Loucy (cell line): ENCODE measurements around the gene PAQR9.

ENCODE experiments used
- H2AFZ ChIP-seq: fragments of 200-600 bp; sonication (generic); 2 replicates; pipeline ENCODE4 v1.6.0; 2016; ENCODE audit warnings: antibody characterized with exemption, mild to moderate bottlenecking, low read length, moderate library complexity
- H3F3A ChIP-seq: fragments of 200-600 bp; 2 replicates; pipeline ENCODE4 v1.6.0; 2016; ENCODE audit warnings: antibody characterized with exemption, low read depth, mild to moderate bottlenecking
- H3K27me3 ChIP-seq: fragments of 200-600 bp; sonication (generic); 2 replicates; pipeline ENCODE4 v1.6.1; 2014; ENCODE audit warnings: low read length, mild to moderate bottlenecking; ENCODE audit not compliant: insufficient read depth, poor library complexity, severe bottlenecking
- H3K36me3 ChIP-seq: fragments of 200-600 bp; sonication (generic); 2 replicates; pipeline ENCODE4 v1.6.1; 2016; ENCODE audit warnings: low read length; ENCODE audit not compliant: insufficient read depth
- H3K4me1 ChIP-seq: fragments of 200-600 bp; sonication (generic); 2 replicates; pipeline ENCODE4 v1.5.1; 2014; ENCODE audit warnings: low read length, mild to moderate bottlenecking; ENCODE audit not compliant: insufficient read depth, poor library complexity, severe bottlenecking
- H3K4me2 ChIP-seq: fragments of 200-600 bp; sonication (generic); 2 replicates; pipeline ENCODE4 v1.6.0; 2014; ENCODE audit warnings: antibody characterized with exemption, low read length, low read depth, mild to moderate bottlenecking; ENCODE audit not compliant: poor library complexity, severe bottlenecking
- H3K4me3 ChIP-seq: fragments of 200-600 bp; sonication (generic); 2 replicates; pipeline ENCODE4 v1.5.1; 2014; ENCODE audit warnings: low read length, mild to moderate bottlenecking, mixed read lengths; ENCODE audit not compliant: poor library complexity, severe bottlenecking
- H3K79me2 ChIP-seq: fragments of 200-600 bp; sonication (generic); 2 replicates; pipeline ENCODE4 v1.6.1; 2014; ENCODE audit warnings: low read length; ENCODE audit not compliant: insufficient read depth
- H3K9ac ChIP-seq: fragments of 200-600 bp; sonication (generic); 2 replicates; pipeline ENCODE4 v1.6.0; 2014; ENCODE audit warnings: mild to moderate bottlenecking, low read depth, low read length, moderate library complexity; ENCODE audit not compliant: poor library complexity, severe bottlenecking
- H3K9me2 ChIP-seq: fragments of 200-600 bp; sonication (generic); replicated peaks from 2 replicates; pipeline ENCODE4 v1.6.1; 2016; ENCODE audit warnings: low read depth, low read length, mixed read lengths
- H3K9me3 ChIP-seq: fragments of 200-600 bp; sonication (generic); 2 replicates; pipeline ENCODE4 v1.6.1; 2014; ENCODE audit warnings: mild to moderate bottlenecking, antibody characterized with exemption, low read length, low read depth; ENCODE audit not compliant: insufficient read depth
- H4K20me1 ChIP-seq: fragments of 200-600 bp; sonication (generic); 2 replicates; pipeline ENCODE4 v1.6.0; 2014; ENCODE audit warnings: antibody characterized with exemption, low read length, mild to moderate bottlenecking; ENCODE audit not compliant: insufficient read depth, poor library complexity, severe bottlenecking
- CTCF ChIP-seq: fragments of 200-600 bp; sonication (generic); conservative IDR thresholded peaks from 2 replicates; pipeline ENCODE4 v1.5.1; 2014; ENCODE audit warnings: mild to moderate bottlenecking, antibody characterized with exemption, low read length
- EZH2phosphoT487 ChIP-seq: fragments of 200-600 bp; IDR thresholded peaks from 2 replicates; pipeline ENCODE4 v1.6.1; 2018; ENCODE audit warnings: antibody characterized with exemption, mild to moderate bottlenecking, moderate library complexity, borderline replicate concordance

Gene PAQR9

GRCh38 chr3:143004823-143005222 lies 41.3 kb upstream of the PAQR9 start:
- H2AFZ ChIP-seq: no peak overlapping the region
- H4K20me1 ChIP-seq: peaks cover 69% of the 10 kb centered on the region
- no peaks in the 10 kb centered on the region for H3F3A ChIP-seq
- peak overlapping the region; percentile 85 for H3K4me3 ChIP-seq
- peaks cover 93% of the 10 kb centered on the region for H3K79me2 ChIP-seq
- no peaks in the 10 kb centered on the region for H3K9me2 ChIP-seq
- peaks cover 37% of the 10 kb centered on the region for H3K4me1 ChIP-seq
- H3K9ac ChIP-seq: peak overlapping the region; percentile 36
- TF ChIP-seq CTCF (no peak), EZH2phosphoT487 (no peak)
- H3K36me3 ChIP-seq: no peaks in the 10 kb centered on the region
- H3K27me3 ChIP-seq: no peaks in the 10 kb centered on the region
- peak overlapping the region; percentile 87 for H3K4me2 ChIP-seq
- no peaks in the 10 kb centered on the region for H3K9me3 ChIP-seq

GRCh38 chr3:143002727-143003126 lies 39.3 kb upstream of the PAQR9 start:
- Histone ChIP-seq H3K4me1 (peaks cover 32% of the 10 kb centered on the region), H3K9ac (peak overlapping the region; percentile 89), H3F3A (no peaks in the 10 kb centered on the region), H3K4me3 (peak overlapping the region; percentile 85), H4K20me1 (peaks cover 49% of the 10 kb centered on the region), H3K9me2 (no peaks in the 10 kb centered on the region), H3K36me3 (no peaks in the 10 kb centered on the region), H3K27me3 (no peaks in the 10 kb centered on the region), H3K79me2 (peaks cover 72% of the 10 kb centered on the region), H2AFZ (no peak overlapping the region), H3K4me2 (peak overlapping the region; percentile 87), H3K9me3 (no peaks in the 10 kb centered on the region)
- TF ChIP-seq EZH2phosphoT487 (no peak), CTCF (no peak)

GRCh38 chr3:143002083-143002712 lies 38.7 kb upstream of the PAQR9 start:
- no peak for TF ChIP-seq CTCF
- TF ChIP-seq EZH2phosphoT487: no peak

More at GRCh38 chr3:143002083-143002712, 38.7 kb upstream of the PAQR9 start:
- Histone ChIP-seq H3K9me2 (no peaks in the 10 kb centered on the region), H3K4me3 (peak overlapping the region; percentile 85), H3K36me3 (no peaks in the 10 kb centered on the region), H3K79me2 (peaks cover 66% of the 10 kb centered on the region), H3K9ac (peak overlapping the region; percentile 89), H3F3A (no peaks in the 10 kb centered on the region), H3K4me2 (peak overlapping the region; percentile 87), H3K27me3 (no peaks in the 10 kb centered on the region), H2AFZ (peak overlapping the region; percentile 90), H3K4me1 (peaks cover 29% of the 10 kb centered on the region), H4K20me1 (peaks cover 46% of the 10 kb centered on the region), H3K9me3 (no peaks in the 10 kb centered on the region)
